HG03342 (cell line): Measurements from ENCODE around the gene CAPN8.

Experiments used
- ATAC-seq: cut with Tn5 transposase; IDR thresholded peaks from one replicate; pipeline ENCODE4 v1.9.1; 2021; ENCODE audit warnings: mild to moderate bottlenecking, moderate library complexity; ENCODE audit not compliant: unreplicated experiment

Gene CAPN8

DNA sequence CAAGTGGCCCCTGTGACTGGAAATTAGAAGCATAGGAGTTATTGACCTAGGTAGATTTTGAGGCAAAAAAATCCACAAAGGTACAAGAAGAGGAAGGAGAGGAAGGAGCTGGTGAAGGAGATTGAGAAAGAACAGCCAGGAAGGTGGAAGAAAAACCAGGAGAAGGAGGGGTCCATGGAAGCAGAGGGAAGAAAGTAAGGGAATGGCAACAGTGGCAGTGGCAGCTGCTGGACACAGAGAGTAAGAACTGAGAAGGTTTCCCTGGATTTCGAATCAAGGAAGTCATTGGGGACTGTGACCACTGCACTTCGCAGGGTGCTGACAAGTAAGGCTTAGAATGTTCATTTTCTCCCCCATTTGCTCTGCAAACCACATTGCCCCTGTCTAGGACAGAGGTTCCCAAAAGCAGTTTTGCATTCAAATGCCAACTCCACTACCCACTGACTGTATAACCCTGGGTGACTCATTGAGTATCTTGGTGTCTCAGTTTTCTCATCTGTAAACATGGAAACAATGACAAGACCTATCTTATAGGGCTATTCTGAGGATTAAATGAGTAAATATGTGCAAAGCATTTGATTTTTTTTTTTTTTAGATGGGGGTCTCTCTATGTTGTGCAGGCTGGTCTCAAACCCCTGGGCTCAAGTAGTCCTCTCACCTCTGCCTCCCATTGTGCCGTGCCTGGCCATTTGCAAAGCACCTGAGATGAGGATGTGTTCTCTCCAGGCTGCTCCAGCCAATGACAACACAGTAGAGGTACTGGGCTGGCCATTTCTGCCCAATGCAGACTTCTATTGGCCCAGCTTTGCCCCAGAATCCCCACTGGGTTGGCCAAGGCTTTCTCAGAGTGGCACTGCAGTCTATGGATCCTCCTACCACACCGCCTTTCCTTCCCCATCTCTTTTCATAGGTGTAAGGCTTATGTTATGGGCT is 37.5 kb upstream of the CAPN8 start:
- ATAC-seq: no peak

- ATAC-seq: no peak
These were observed 35.6 kb upstream of the CAPN8 start for GRCh38 chr1:223700942-223701637.

DNA sequence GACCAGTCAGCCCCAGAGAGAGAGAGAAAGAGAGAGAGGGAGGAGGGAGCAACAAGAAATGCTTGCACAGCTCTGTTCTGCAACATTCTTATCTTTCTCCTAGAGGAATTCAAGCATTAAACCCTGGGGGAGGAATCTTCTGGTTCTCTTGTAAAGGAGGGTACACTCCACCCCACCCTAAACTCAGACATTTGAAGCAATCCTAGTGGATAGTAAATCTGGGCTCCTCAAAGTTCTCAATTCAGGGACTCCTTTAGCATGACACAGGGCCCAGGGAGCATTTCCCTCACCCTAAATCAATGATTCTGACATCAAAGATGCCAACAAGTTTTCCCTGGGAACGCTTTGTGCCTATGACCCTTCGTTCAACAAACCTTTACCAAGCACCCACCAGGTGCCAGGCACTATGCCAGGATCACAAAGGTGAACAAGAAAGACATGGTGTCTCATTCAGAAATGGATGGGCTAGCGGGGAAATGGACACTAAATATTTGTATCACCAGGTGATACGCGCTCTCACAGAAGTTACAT is 35.0 kb upstream of the CAPN8 start:
- ATAC-seq: no peak

- no peak for ATAC-seq
These were observed 30.4 kb upstream of the CAPN8 start for GRCh38 chr1:223695941-223696340.

GRCh38 chr1:223695014-223695548 is 29.6 kb upstream of the CAPN8 start:
- ATAC-seq: no peak

DNA sequence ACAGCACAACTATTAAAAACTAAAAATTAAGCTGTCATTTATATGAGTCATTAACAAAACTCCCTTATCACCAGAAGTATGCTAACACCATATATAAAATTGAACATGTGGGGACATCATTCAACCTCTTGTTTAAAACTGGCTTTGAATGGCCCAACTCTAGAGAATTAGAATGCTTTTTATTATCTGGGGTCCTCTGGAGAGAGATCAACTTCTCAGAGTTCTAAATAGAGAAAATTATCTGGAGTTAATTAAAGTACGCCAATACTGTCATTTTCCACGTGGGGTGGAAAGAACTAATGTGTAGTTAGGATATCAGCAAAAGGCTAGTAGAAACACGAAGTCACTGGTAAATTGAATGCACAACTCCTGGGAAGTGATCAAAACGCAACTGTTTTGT is 25.6 kb upstream of the CAPN8 start:
- no peak for ATAC-seq

DNA sequence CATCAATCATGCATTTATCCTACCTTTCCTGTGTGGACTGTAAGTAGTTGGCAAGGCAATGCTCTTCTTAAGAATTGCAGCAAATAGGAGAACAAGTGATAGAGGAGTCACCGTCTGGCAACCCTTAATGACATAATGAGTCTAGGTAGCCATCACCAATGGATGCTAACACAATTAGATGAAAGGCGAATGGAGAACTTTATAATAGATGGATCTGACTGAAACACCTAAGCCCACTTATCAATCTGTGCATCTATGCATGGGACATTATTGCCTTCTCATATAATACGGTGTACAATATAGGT is 18.9 kb upstream of the CAPN8 start:
- no peak for ATAC-seq

GRCh38 chr1:223683586-223684487 is 18.3 kb upstream of the CAPN8 start:
- no peak for ATAC-seq

DNA sequence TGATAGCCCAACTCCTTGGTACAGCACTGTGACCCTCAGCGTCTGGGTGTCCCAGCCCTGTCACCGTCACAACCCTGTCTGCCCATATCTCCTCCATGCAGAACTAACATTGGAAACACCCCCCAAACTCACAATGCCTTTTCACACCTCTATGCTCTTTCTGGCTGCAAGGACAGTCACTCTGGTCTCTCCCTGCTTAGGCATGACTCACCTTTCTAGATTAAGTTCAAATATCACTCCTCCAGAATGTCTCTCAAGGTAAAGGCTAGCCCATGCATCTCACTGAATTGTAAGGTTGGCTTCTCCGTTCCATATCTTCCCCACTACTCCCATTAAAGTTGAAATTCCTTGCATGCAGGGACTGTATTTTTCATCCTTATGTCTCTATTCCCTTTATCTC is 17.0 kb upstream of the CAPN8 start:
- ATAC-seq: no peak

- ATAC-seq: no peak
These were observed 14.7 kb upstream of the CAPN8 start for GRCh38 chr1:223680188-223680587.

- no peak for ATAC-seq
These were observed 13.3 kb upstream of the CAPN8 start for GRCh38 chr1:223678841-223679240.

- ATAC-seq: no peak
These were observed 8.8 kb upstream of the CAPN8 start for GRCh38 chr1:223674119-223674890.

DNA sequence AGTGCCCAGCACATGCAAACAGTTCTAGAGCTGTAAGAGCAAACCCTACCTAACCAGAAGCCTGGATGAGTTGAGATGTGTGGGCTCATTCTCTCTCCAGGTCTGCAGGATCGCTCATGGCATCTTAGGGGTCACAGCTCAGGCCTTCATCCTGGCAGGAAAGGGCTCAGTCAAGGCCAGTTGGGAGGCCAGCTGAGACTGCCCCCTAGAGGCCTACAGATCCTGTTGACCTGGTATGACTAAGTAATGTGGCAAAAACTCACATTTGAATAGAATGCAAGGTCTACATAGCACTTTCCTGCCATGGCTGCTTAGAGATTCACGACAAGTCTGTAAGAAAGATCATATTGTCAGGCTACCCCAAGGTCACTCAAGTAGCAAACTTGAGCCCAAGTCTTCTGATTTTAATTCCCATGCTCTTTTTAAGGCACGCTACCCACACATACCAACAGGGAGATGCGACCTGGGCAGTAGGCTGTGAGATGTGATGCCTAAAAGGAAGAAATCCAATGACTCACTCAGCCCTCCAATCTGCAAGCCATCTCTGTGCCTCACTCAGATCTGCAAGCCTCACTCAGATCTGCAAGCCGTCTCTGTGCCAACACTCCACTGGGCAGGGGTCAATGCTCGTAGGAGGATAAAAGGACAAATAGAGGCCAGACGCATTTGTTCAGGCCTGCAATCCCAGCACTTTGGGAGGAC is 5.1 kb upstream of the CAPN8 start:
- ATAC-seq: no peak

- no peak for ATAC-seq
These were observed 3.7 kb upstream of the CAPN8 start for GRCh38 chr1:223669003-223669795.

DNA sequence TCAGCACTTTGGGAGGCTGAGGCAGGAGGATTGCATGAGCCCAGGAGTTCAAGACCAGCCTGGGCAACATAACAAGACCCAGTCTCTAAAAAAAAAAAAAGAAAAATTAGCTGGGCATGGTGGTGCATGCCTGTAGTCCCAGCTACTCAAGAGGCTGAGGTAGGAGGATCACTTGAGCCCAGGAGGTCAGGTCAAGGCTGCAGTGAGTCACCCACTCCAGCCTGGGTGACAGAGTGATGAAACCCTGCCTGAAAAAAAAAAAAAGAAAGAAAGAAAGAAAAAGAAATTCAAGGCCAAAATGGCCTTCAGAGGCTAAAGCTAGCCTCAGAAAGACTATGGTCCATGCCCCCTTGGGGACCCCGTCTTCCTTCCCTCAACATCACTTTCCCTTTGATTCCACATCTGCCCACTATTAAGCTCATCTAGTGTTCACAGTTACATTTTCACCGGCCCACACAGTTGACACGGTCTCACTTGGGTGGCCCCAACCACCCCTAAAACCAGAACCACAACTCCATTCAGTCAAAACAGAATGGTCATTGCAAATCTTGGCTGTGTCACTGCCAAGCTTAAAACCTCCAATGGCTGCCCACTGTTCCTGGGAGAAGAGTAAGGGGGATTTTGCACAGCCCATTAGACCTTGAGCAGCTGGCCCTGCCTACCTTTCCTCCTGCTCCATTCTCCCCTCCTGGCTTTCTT is 2.1 kb upstream of the CAPN8 start:
- no peak for ATAC-seq

- no peak for ATAC-seq
These were observed 1.4 kb downstream of the CAPN8 start for GRCh38 chr1:223664106-223664505.

DNA sequence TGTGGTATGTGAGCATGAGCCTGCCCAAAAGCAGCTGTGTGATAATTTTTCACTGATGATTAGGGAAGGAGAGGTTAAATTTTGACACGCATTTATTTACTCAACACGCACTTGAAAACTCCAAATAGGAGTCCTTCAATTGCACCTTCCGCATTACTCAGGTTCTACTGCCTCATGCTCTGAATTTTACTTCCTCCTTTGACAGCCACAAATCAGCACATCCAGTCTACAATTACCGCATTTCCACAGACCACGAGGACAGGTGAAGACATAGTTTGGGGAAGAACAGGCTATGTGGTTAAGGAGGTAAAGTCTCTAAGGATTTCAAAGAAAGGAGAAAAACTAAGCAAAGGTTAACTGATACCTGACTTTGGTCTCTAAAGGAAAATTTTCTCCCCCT is 2.6 kb downstream of the CAPN8 start:
- ATAC-seq: no peak

GRCh38 chr1:223659711-223660110 is 5.8 kb downstream of the CAPN8 start:
- no peak for ATAC-seq
